Ishikawa (cell line): ENCODE data around the gene ARHGAP44.

Experiments used
- CEBPB ChIP-seq: IDR thresholded peaks from 2 replicates; pipeline ENCODE4 v1.6.1; 2012
- CREB1 ChIP-seq: IDR thresholded peaks from 2 replicates; pipeline ENCODE4 v1.6.1; 2012; ENCODE audit warnings: low read depth
- EGR1 ChIP-seq: IDR thresholded peaks from 2 replicates; pipeline ENCODE4 v1.6.1; 2012
- EP300 ChIP-seq: IDR thresholded peaks from 2 replicates; pipeline ENCODE4 v1.6.1; 2012; ENCODE audit warnings: borderline replicate concordance
- FOXM1 ChIP-seq: IDR thresholded peaks from 2 replicates; pipeline ENCODE4 v1.6.1; 2012; ENCODE audit warnings: low read depth, borderline replicate concordance
- NFIC ChIP-seq: IDR thresholded peaks from 2 replicates; pipeline ENCODE4 v1.6.1; 2012
- RAD21 ChIP-seq: IDR thresholded peaks from 2 replicates; pipeline ENCODE4 v1.6.1; 2012; ENCODE audit warnings: low read depth
- TAF1 ChIP-seq: IDR thresholded peaks from 2 replicates; pipeline ENCODE4 v1.6.1; 2012; ENCODE audit warnings: low read depth, mild to moderate bottlenecking
- TCF12 ChIP-seq: IDR thresholded peaks from 2 replicates; pipeline ENCODE4 v1.6.1; 2012; ENCODE audit warnings: low read depth
- TEAD4 ChIP-seq: IDR thresholded peaks from 2 replicates; pipeline ENCODE4 v1.6.1; 2012
- YY1 ChIP-seq: IDR thresholded peaks from 2 replicates; pipeline ENCODE4 v1.6.1; 2012; ENCODE audit warnings: low read depth
- ZBTB7A ChIP-seq: IDR thresholded peaks from 2 replicates; pipeline ENCODE4 v1.6.1; 2012; ENCODE audit warnings: low read depth
- TF ChIP-seq, protein P1 (sequence below): IDR thresholded peaks from 2 replicates; pipeline ENCODE4 v1.6.1; 2012
- TF ChIP-seq, protein P2 (sequence below): IDR thresholded peaks from 2 replicates; pipeline ENCODE4 v1.6.1; 2012; ENCODE audit warnings: low read depth, mild to moderate bottlenecking
- TF ChIP-seq, protein P3 (sequence below): IDR thresholded peaks from 2 replicates; pipeline ENCODE4 v1.6.1; 2012

The ARHGAP44 gene

DNA sequence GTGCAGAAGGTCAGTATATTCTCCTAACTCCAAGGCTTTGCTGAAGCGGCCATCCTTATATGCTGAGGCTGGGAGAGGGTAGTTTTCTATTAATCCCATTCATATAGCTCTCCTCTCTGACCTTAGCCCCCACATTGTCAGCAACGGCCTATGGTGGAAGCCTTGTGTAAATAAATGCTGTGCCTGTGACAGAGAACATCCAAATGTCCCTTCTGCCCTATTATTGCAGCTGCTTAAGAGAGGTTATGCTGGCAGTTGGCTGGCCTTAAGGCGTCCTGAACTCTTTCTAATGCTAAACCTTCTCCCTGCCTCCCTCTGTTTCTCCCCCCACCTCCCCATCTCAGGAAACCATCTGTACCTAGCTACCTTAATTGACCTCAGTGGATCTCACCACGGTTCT, 53.6 kb downstream of the ARHGAP44 start:
- TF ChIP-seq FOXM1, result no peak
- TF ChIP-seq YY1, result no peak
- TF ChIP-seq TAF1, result no peak
- no peak for TF ChIP-seq EGR1
- TF ChIP-seq EP300, result no peak

DNA sequence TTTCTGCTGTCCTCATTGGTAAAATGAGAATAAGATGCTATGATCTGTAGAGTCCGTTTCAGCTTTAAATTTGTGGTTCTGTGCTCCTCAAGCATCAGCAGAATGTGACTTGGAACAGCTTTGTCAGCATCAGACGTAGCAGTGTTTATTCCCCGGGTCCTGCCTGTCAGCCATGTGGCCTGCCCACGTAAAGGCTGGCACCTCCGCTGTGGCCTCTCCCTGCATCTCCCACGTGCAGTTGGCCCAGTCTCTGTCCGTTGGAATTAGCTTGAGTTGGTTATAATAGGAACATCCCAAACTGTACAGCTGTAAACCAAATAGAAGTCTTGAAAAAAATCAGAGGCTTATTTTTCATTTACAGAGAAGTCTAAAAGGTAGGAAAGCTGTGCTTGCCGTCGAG, 61.7 kb downstream of the ARHGAP44 start:
- no peak for TF ChIP-seq RAD21
- TF ChIP-seq TCF12, result no peak
- TF ChIP-seq YY1, result no peak
- TF ChIP-seq, protein P1, sequence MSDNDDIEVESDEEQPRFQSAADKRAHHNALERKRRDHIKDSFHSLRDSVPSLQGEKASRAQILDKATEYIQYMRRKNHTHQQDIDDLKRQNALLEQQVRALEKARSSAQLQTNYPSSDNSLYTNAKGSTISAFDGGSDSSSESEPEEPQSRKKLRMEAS, result no peak
- no peak for TF ChIP-seq EP300
- TF ChIP-seq NFIC, result no peak
- TF ChIP-seq FOXM1, result no peak
- TF ChIP-seq, protein P2, sequence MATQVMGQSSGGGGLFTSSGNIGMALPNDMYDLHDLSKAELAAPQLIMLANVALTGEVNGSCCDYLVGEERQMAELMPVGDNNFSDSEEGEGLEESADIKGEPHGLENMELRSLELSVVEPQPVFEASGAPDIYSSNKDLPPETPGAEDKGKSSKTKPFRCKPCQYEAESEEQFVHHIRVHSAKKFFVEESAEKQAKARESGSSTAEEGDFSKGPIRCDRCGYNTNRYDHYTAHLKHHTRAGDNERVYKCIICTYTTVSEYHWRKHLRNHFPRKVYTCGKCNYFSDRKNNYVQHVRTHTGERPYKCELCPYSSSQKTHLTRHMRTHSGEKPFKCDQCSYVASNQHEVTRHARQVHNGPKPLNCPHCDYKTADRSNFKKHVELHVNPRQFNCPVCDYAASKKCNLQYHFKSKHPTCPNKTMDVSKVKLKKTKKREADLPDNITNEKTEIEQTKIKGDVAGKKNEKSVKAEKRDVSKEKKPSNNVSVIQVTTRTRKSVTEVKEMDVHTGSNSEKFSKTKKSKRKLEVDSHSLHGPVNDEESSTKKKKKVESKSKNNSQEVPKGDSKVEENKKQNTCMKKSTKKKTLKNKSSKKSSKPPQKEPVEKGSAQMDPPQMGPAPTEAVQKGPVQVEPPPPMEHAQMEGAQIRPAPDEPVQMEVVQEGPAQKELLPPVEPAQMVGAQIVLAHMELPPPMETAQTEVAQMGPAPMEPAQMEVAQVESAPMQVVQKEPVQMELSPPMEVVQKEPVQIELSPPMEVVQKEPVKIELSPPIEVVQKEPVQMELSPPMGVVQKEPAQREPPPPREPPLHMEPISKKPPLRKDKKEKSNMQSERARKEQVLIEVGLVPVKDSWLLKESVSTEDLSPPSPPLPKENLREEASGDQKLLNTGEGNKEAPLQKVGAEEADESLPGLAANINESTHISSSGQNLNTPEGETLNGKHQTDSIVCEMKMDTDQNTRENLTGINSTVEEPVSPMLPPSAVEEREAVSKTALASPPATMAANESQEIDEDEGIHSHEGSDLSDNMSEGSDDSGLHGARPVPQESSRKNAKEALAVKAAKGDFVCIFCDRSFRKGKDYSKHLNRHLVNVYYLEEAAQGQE, result no peak
- TF ChIP-seq TEAD4, result no peak
- TF ChIP-seq EGR1, result no peak
- no peak for TF ChIP-seq TAF1
- TF ChIP-seq, protein P3, sequence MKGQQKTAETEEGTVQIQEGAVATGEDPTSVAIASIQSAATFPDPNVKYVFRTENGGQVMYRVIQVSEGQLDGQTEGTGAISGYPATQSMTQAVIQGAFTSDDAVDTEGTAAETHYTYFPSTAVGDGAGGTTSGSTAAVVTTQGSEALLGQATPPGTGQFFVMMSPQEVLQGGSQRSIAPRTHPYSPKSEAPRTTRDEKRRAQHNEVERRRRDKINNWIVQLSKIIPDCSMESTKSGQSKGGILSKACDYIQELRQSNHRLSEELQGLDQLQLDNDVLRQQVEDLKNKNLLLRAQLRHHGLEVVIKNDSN, result no peak
- TF ChIP-seq CEBPB, result no peak
- no peak for TF ChIP-seq CREB1
- no peak for TF ChIP-seq ZBTB7A

DNA sequence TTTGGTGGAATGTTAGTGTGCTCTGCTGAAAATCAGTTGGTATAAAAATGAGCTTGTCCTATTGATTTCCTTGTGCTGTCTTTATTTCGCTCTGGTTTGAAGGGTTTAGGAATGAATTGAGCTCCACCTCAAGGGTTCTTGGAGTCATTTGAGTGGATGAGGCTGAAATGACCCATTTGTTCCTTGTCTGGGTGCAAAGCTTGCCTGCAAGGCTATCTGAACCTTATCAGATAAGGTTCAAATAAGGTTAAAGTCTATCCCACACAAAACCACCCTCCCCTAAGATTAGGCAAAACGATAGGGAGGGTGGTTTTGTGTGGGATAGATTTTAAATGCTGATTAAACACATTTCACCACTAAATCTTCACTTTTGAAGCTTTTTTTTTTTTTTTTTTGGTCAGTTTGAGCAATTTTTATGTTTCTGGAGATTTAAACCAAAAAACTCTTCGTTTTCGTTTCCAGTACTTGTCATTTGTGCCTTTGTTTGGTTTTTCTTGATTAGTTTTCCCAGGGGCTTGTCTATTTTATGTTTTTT, 62.7 kb downstream of the ARHGAP44 start:
- no peak for TF ChIP-seq ZBTB7A

DNA sequence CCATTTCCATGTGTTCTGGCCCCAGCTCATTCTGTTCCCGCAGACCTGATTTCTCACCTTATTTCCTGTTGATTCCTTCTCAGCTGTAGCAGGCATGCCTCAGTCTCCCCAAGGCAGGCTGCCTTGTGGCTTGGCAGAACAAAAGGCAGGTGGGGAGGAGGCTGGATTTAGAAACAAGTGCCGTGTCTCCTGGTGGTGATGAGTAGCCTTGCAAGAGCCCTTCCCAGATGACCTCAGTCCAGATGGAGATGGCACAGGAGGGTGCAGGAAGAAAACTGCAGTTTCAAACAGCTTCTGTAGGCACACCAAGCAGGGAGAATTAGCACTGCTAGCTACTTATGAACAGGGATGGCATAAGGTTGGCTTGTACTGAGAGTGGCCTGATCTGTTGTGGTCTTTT, 64.6 kb downstream of the ARHGAP44 start:
- TF ChIP-seq, protein P2, result no peak

DNA sequence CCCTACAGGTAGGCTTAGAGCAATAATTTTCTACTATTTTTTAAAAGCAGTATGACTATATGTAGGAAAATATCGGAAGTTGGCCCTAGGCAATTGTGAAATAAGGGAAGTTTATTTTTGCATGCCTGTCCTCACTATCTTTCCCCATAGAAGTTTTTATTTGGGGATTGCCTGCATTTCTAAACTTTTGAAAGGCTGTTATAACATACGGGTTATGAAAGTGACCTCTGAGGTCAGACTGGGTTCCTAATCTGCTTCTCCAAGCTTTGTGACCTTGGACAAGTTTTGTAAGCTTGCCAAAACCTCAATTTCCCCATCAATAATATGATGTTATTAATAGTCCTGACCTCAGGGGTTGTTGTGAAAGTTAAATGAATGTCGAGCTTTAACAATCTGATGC, 67.1 kb downstream of the ARHGAP44 start:
- no peak for TF ChIP-seq FOXM1
- no peak for TF ChIP-seq TEAD4
- TF ChIP-seq EGR1, result no peak
- TF ChIP-seq, protein P2, result no peak
- TF ChIP-seq, protein P1, result no peak
- no peak for TF ChIP-seq TAF1
- no peak for TF ChIP-seq NFIC

DNA sequence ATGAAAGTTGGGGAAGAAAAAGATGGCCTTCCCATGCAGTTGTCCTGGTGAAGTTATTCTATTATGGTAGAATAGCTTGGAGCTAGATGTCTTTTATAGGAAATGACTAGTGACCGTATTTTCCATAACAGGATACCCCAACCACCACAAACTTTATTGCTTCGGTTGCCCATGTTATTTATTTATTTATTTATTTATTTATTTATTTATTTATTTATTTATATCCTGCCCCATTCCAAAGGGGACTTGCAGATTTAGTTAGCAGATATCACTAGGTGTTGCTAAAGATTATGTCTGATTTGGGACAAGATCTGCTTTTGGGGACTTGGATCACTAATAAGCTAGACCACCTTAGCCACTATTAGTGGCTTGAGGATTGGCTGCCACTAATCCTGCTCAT, 68.3 kb downstream of the ARHGAP44 start:
- TF ChIP-seq CEBPB, result no peak
- TF ChIP-seq ZBTB7A, result no peak
- no peak for TF ChIP-seq TAF1
- TF ChIP-seq, protein P1, result no peak
- TF ChIP-seq, protein P3, result no peak
- no peak for TF ChIP-seq TCF12
- TF ChIP-seq FOXM1, result no peak
